Left lobe of liver (tissue), 1 donor: Measurements from ENCODE around the gene ASMT. TPM values are rescaled to one million over a fixed set of nuclear protein-coding genes. Genes with fewer than 3 reads are reported as not detected.

Source experiments
- total RNA-seq: library from RNA; stranded (reverse); gene quantifications from one replicate; pipeline ENCODE4 v1.2.1, GENCODE V29; 2021
- donor health status: DM: no; HTN: yes; CAD: no.

ASMT gene
- total RNA-seq, 1 donor from 2014 or later: not detected

Other genes with a start within 250 kb of the ASMT start
- gene SLC25A6, start 222.9 kb upstream of the ASMT start, total RNA-seq: 55.9 TPM
- 31.4 TPM for gene ASMTL, start 162.2 kb upstream of the ASMT start, total RNA-seq
- gene P2RY8, start 77.9 kb upstream of the ASMT start, total RNA-seq: 0.48 TPM
- 35.6 TPM for gene AKAP17A, start 23.5 kb upstream of the ASMT start, total RNA-seq